ENCODE measurements around the gene HS3ST4.

The HS3ST4 gene

GRCh38 chr16:25859645-25860044, 167.9 kb downstream of the HS3ST4 start:
- Histone ChIP-seq H3K4me3 (ENCODE audit: low read depth, low read length) (no peak overlapping the region), H3K36me3 (ENCODE audit: control insufficient read depth, insufficient read depth, low read length) (no peaks in the 10 kb centered on the region), H3K4me1 (ENCODE audit: control insufficient read depth, insufficient read depth, low read length) (peaks cover 27% of the 10 kb centered on the region), H3K9me3 (ENCODE audit: control insufficient read depth, insufficient read depth, low read depth, low read length) (peaks cover 16% of the 10 kb centered on the region; the same call in 1 of the 2 replicates), H3K27ac (ENCODE audit: low read depth, low read length) (no peak overlapping the region), H3K27me3 (ENCODE audit: control insufficient read depth, insufficient read depth, low read length) (no peaks in the 10 kb centered on the region), H3K9ac (ENCODE audit: low read length) (no peak overlapping the region)

- H3K4me1 ChIP-seq (ENCODE audit: control insufficient read depth, insufficient read depth, low read length) = peaks cover 17% of the 10 kb centered on the region
- H3K27ac ChIP-seq (ENCODE audit: low read depth, low read length) = no peak overlapping the region
- no peaks in the 10 kb centered on the region for H3K36me3 ChIP-seq (ENCODE audit: control insufficient read depth, insufficient read depth, low read length)
- H3K9me3 ChIP-seq (ENCODE audit: control insufficient read depth, insufficient read depth, low read depth, low read length) = peaks cover 12% of the 10 kb centered on the region; the same call in 1 of the 2 replicates
- H3K4me3 ChIP-seq (ENCODE audit: low read depth, low read length) = no peak overlapping the region
- no peak overlapping the region for H3K9ac ChIP-seq (ENCODE audit: low read length)
- no peaks in the 10 kb centered on the region for H3K27me3 ChIP-seq (ENCODE audit: control insufficient read depth, insufficient read depth, low read length)
These were observed 175.3 kb downstream of the HS3ST4 start for GRCh38 chr16:25867041-25867440.

GRCh38 chr16:25868106-25868505, 176.3 kb downstream of the HS3ST4 start:
- Histone ChIP-seq H3K9ac (ENCODE audit: low read length) (no peak overlapping the region), H3K27ac (ENCODE audit: low read depth, low read length) (no peak overlapping the region), H3K4me1 (ENCODE audit: control insufficient read depth, insufficient read depth, low read length) (peaks cover 17% of the 10 kb centered on the region), H3K36me3 (ENCODE audit: control insufficient read depth, insufficient read depth, low read length) (no peaks in the 10 kb centered on the region), H3K4me3 (ENCODE audit: low read depth, low read length) (no peak overlapping the region), H3K27me3 (ENCODE audit: control insufficient read depth, insufficient read depth, low read length) (no peaks in the 10 kb centered on the region), H3K9me3 (ENCODE audit: control insufficient read depth, insufficient read depth, low read depth, low read length) (peaks cover 12% of the 10 kb centered on the region; the same call in 1 of the 2 replicates)

GRCh38 chr16:25868706-25869370, 177.1 kb downstream of the HS3ST4 start:
- H3K9me3 ChIP-seq (ENCODE audit: control insufficient read depth, insufficient read depth, low read depth, low read length) = peaks cover 10% of the 10 kb centered on the region; the same call in 1 of the 2 replicates
- no peak overlapping the region for H3K27ac ChIP-seq (ENCODE audit: low read depth, low read length)

GRCh38 chr16:25872369-25873070, 180.8 kb downstream of the HS3ST4 start:
- H3K36me3 ChIP-seq (ENCODE audit: control insufficient read depth, insufficient read depth, low read length) = no peaks in the 10 kb centered on the region
- no peak overlapping the region for H3K27ac ChIP-seq (ENCODE audit: low read depth, low read length)
- H3K9ac ChIP-seq (ENCODE audit: low read length) = no peak overlapping the region
- H3K4me3 ChIP-seq (ENCODE audit: low read depth, low read length) = no peak overlapping the region
- H3K9me3 ChIP-seq (ENCODE audit: control insufficient read depth, insufficient read depth, low read depth, low read length) = no peaks in the 10 kb centered on the region
- no peaks in the 10 kb centered on the region for H3K27me3 ChIP-seq (ENCODE audit: control insufficient read depth, insufficient read depth, low read length)
- H3K4me1 ChIP-seq (ENCODE audit: control insufficient read depth, insufficient read depth, low read length) = peaks cover 17% of the 10 kb centered on the region

More at GRCh38 chr16:25868706-25869370, 177.1 kb downstream of the HS3ST4 start:
- H3K9ac ChIP-seq (ENCODE audit: low read length) = no peak overlapping the region
- H3K36me3 ChIP-seq (ENCODE audit: control insufficient read depth, insufficient read depth, low read length) = no peaks in the 10 kb centered on the region
- H3K4me3 ChIP-seq (ENCODE audit: low read depth, low read length) = no peak overlapping the region
- H3K4me1 ChIP-seq (ENCODE audit: control insufficient read depth, insufficient read depth, low read length) = peaks cover 17% of the 10 kb centered on the region
- no peaks in the 10 kb centered on the region for H3K27me3 ChIP-seq (ENCODE audit: control insufficient read depth, insufficient read depth, low read length)

- Histone ChIP-seq H3K4me1 (ENCODE audit: control insufficient read depth, insufficient read depth, low read length) (peaks cover 1% of the 10 kb centered on the region; the same call in 1 of the 2 replicates), H3K27ac (ENCODE audit: low read depth, low read length) (no peak overlapping the region), H3K4me3 (ENCODE audit: low read depth, low read length) (no peak overlapping the region), H3K36me3 (ENCODE audit: control insufficient read depth, insufficient read depth, low read length) (no peaks in the 10 kb centered on the region), H3K9me3 (ENCODE audit: control insufficient read depth, insufficient read depth, low read depth, low read length) (no peaks in the 10 kb centered on the region), H3K9ac (ENCODE audit: low read length) (no peak overlapping the region), H3K27me3 (ENCODE audit: control insufficient read depth, insufficient read depth, low read length) (no peaks in the 10 kb centered on the region)
These were observed 182.4 kb downstream of the HS3ST4 start for GRCh38 chr16:25874196-25874595.

GRCh38 chr16:25875956-25876598, 184.3 kb downstream of the HS3ST4 start:
- Histone ChIP-seq H3K27me3 (ENCODE audit: control insufficient read depth, insufficient read depth, low read length) (no peaks in the 10 kb centered on the region), H3K4me1 (ENCODE audit: control insufficient read depth, insufficient read depth, low read length) (no peaks in the 10 kb centered on the region), H3K27ac (ENCODE audit: low read depth, low read length) (no peak overlapping the region), H3K36me3 (ENCODE audit: control insufficient read depth, insufficient read depth, low read length) (no peaks in the 10 kb centered on the region), H3K9me3 (ENCODE audit: control insufficient read depth, insufficient read depth, low read depth, low read length) (no peaks in the 10 kb centered on the region), H3K9ac (ENCODE audit: low read length) (no peak overlapping the region), H3K4me3 (ENCODE audit: low read depth, low read length) (no peak overlapping the region)

- Histone ChIP-seq H3K9me3 (ENCODE audit: control insufficient read depth, insufficient read depth, low read depth, low read length) (no peaks in the 10 kb centered on the region), H3K27me3 (ENCODE audit: control insufficient read depth, insufficient read depth, low read length) (no peaks in the 10 kb centered on the region), H3K4me3 (ENCODE audit: low read depth, low read length) (no peak overlapping the region), H3K4me1 (ENCODE audit: control insufficient read depth, insufficient read depth, low read length) (no peaks in the 10 kb centered on the region), H3K9ac (ENCODE audit: low read length) (no peak overlapping the region), H3K27ac (ENCODE audit: low read depth, low read length) (no peak overlapping the region), H3K36me3 (ENCODE audit: control insufficient read depth, insufficient read depth, low read length) (no peaks in the 10 kb centered on the region)
These were observed 185.3 kb downstream of the HS3ST4 start for GRCh38 chr16:25877103-25877502.

GRCh38 chr16:25886598-25886997, 194.8 kb downstream of the HS3ST4 start:
- peaks cover 25% of the 10 kb centered on the region for H3K4me1 ChIP-seq (ENCODE audit: control insufficient read depth, insufficient read depth, low read length)
- H3K4me3 ChIP-seq (ENCODE audit: low read depth, low read length) = no peak overlapping the region
- H3K9me3 ChIP-seq (ENCODE audit: control insufficient read depth, insufficient read depth, low read depth, low read length) = no peaks in the 10 kb centered on the region; the same call in 1 of the 2 replicates
- no peaks in the 10 kb centered on the region for H3K36me3 ChIP-seq (ENCODE audit: control insufficient read depth, insufficient read depth, low read length)
- no peak overlapping the region for H3K27ac ChIP-seq (ENCODE audit: low read depth, low read length)
- no peaks in the 10 kb centered on the region for H3K27me3 ChIP-seq (ENCODE audit: control insufficient read depth, insufficient read depth, low read length)
- H3K9ac ChIP-seq (ENCODE audit: low read length) = no peak overlapping the region

- Histone ChIP-seq H3K36me3 (ENCODE audit: control insufficient read depth, insufficient read depth, low read length) (no peaks in the 10 kb centered on the region), H3K4me1 (ENCODE audit: control insufficient read depth, insufficient read depth, low read length) (peaks cover 17% of the 10 kb centered on the region), H3K27ac (ENCODE audit: low read depth, low read length) (no peak overlapping the region), H3K9ac (ENCODE audit: low read length) (no peak overlapping the region), H3K27me3 (ENCODE audit: control insufficient read depth, insufficient read depth, low read length) (no peaks in the 10 kb centered on the region), H3K9me3 (ENCODE audit: control insufficient read depth, insufficient read depth, low read depth, low read length) (no peaks in the 10 kb centered on the region; the same call in 1 of the 2 replicates), H3K4me3 (ENCODE audit: low read depth, low read length) (no peak overlapping the region)
These were observed 197.1 kb downstream of the HS3ST4 start for GRCh38 chr16:25888868-25889267.

GRCh38 chr16:25893332-25893731, 201.6 kb downstream of the HS3ST4 start:
- no peaks in the 10 kb centered on the region for H3K27me3 ChIP-seq (ENCODE audit: control insufficient read depth, insufficient read depth, low read length)
- peaks cover 9% of the 10 kb centered on the region for H3K4me1 ChIP-seq (ENCODE audit: control insufficient read depth, insufficient read depth, low read length)
- H3K9ac ChIP-seq (ENCODE audit: low read length) = no peak overlapping the region
- no peak overlapping the region for H3K4me3 ChIP-seq (ENCODE audit: low read depth, low read length)
- no peaks in the 10 kb centered on the region; the same call in 1 of the 2 replicates for H3K9me3 ChIP-seq (ENCODE audit: control insufficient read depth, insufficient read depth, low read depth, low read length)
- no peak overlapping the region for H3K27ac ChIP-seq (ENCODE audit: low read depth, low read length)
- no peaks in the 10 kb centered on the region for H3K36me3 ChIP-seq (ENCODE audit: control insufficient read depth, insufficient read depth, low read length)

All from HUES6 (cell line).